Fibroblast of lung (primary cell): Measurements from ENCODE around the gene MBD5. TPM values are rescaled to one million over a fixed set of nuclear protein-coding genes. Genes with fewer than 3 reads are reported as not detected.
A peak's percentile ranks its signal among the peaks of the same experiment; 100 is the strongest.

ENCODE experiments used
- DNase-seq, 2 donors: peaks; one replicate each; pipeline versions ENCODE4 v3.0.0 to v3.0.0-alpha.2; 2010; ENCODE audit warnings: low read depth in 2 of 2
- H2AFZ ChIP-seq: 2 replicates; pipeline ENCODE4 v1.5.1; 2012; ENCODE audit warnings: low read length, control low read depth, inconsistent platforms
- H3K27ac ChIP-seq: 2 replicates; pipeline ENCODE4 v1.5.1; 2011; ENCODE audit warnings: low read length, control low read depth; ENCODE audit not compliant: insufficient read depth
- H3K27me3 ChIP-seq: 2 replicates; pipeline ENCODE4 v1.5.1; 2011; ENCODE audit warnings: mild to moderate bottlenecking, low read length; ENCODE audit not compliant: control insufficient read depth, insufficient read depth
- H3K36me3 ChIP-seq: 2 replicates; pipeline ENCODE4 v1.5.1; 2011; ENCODE audit warnings: low read length; ENCODE audit not compliant: control insufficient read depth, insufficient read depth
- H3K4me1 ChIP-seq: 2 replicates; pipeline ENCODE4 v1.5.1; 2011; ENCODE audit warnings: low read length; ENCODE audit not compliant: control insufficient read depth, insufficient read depth; ENCODE audit errors: extremely low read depth
- H3K4me2 ChIP-seq: 2 replicates; pipeline ENCODE4 v1.5.1; 2011; ENCODE audit warnings: low read length, control low read depth; ENCODE audit not compliant: insufficient read depth; ENCODE audit errors: extremely low read depth
- H3K4me3 ChIP-seq, 4 experiments: fragments of 200-600 bp in 1 of 4; sonication (generic) in 1 of 4; replicated peaks in 1 of 4; 2 replicates each; pipeline ENCODE4 v1.5.1; 2011 to 2016; ENCODE audit warnings: low read length in 4 of 4, low read depth in 3 of 4, mild to moderate bottlenecking in 3 of 4, control low read depth in 2 of 4, inconsistent platforms in 1 of 4, mixed read lengths in 1 of 4; ENCODE audit not compliant: insufficient read depth in 1 of 4; ENCODE audit errors: control extremely low read depth in 1 of 4
- H3K79me2 ChIP-seq: 2 replicates; pipeline ENCODE4 v1.5.1; 2012; ENCODE audit warnings: mild to moderate bottlenecking, low read length, inconsistent platforms; ENCODE audit not compliant: control insufficient read depth, insufficient read depth
- H3K9ac ChIP-seq: 2 replicates; pipeline ENCODE4 v1.5.1; 2011; ENCODE audit warnings: mild to moderate bottlenecking, low read length, control low read depth; ENCODE audit not compliant: insufficient read depth
- H3K9me3 ChIP-seq: 2 replicates; pipeline ENCODE4 v1.5.1; 2012; ENCODE audit warnings: low read depth, low read length; ENCODE audit not compliant: control insufficient read depth, insufficient read depth
- H4K20me1 ChIP-seq: 2 replicates; pipeline ENCODE4 v1.5.1; 2011; ENCODE audit warnings: low read length; ENCODE audit not compliant: control insufficient read depth, insufficient read depth; ENCODE audit errors: extremely low read depth
- CTCF ChIP-seq, 2 donors: IDR thresholded peaks in 1 of 2; conservative IDR thresholded peaks in 1 of 2; 1 replicate in 1 of 2; 2 replicates in 1 of 2; pipeline ENCODE4 v1.5.1; 2011 to 2012; ENCODE audit warnings: low read length in 2 of 2, control low read depth in 1 of 2, inconsistent platforms in 1 of 2, low read depth in 1 of 2, mild to moderate bottlenecking in 1 of 2
- EZH2 ChIP-seq: IDR thresholded peaks from 2 replicates; pipeline ENCODE4 v1.5.1; 2012; ENCODE audit warnings: low read length, control low read depth, mild to moderate bottlenecking; ENCODE audit errors: missing control alignments
- polyA plus RNA-seq, 2 donors: library from polyadenylated mRNA; depleted of rRNA in 1 of 2; stranded (reverse) in 1 of 2; unstranded in 1 of 2; fragments of >200 nt; gene quantifications; 2 replicates each; pipeline ENCODE4 v1.2.1, GENCODE V29; 2011 to 2012; ENCODE audit warnings: missing spikeins in 1 of 2
- total RNA-seq: library from RNA; depleted of rRNA; stranded (reverse); fragments of >200 nt; gene quantifications from 2 replicates; pipeline ENCODE4 v1.2.1, GENCODE V29; 2014

MBD5 gene
- total and polyA plus RNA-seq, 2 donors (not counting 1 experiment from before 2014, with no cell fraction given), result 26.1 to 32.4 TPM

DNA sequence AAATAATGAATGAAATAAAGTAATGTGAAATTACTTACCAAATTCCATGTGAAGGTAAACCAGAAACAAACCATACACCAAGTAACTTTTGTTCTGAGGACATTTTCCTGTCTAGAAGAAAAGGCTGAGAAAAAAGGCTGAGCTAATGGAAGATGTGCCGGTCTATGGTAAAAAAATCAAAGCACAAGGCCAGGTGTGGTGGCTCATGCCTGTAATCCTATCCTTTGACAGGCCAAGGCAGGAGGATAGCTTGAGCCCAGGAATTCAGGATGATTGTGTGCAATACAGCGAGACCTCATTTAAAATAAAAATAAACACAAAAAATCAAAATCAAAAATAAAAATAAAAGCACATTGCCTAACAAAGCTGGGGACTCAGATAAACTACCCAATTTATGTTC lies 7.0 kb upstream of the MBD5 start:
- no peaks in the 10 kb centered on the region for H4K20me1 ChIP-seq
- H3K79me2 ChIP-seq, result peaks cover 64% of the 10 kb centered on the region
- H3K4me2 ChIP-seq, result no peak overlapping the region
- H3K4me3 ChIP-seq, result no peak overlapping the region
- no peaks in the 10 kb centered on the region for H3K36me3 ChIP-seq
- no peak overlapping the region for H3K9ac ChIP-seq
- H3K4me1 ChIP-seq, result no peaks in the 10 kb centered on the region
- no peak for TF ChIP-seq EZH2
- no peak for TF ChIP-seq CTCF (conservative IDR thresholded peaks at IDR 0.05 in 1 of 2, IDR thresholded peaks at IDR 0.05 in 1 of 2; ENCODE audit: low read depth in 1 of 2, low read length in 2 of 2)
- H3K27ac ChIP-seq, result no peak overlapping the region
- no peaks in the 10 kb centered on the region for H3K27me3 ChIP-seq
- no peak overlapping the region for H2AFZ ChIP-seq
- no peaks in the 10 kb centered on the region for H3K9me3 ChIP-seq
- DNase-seq, result no peak

DNA sequence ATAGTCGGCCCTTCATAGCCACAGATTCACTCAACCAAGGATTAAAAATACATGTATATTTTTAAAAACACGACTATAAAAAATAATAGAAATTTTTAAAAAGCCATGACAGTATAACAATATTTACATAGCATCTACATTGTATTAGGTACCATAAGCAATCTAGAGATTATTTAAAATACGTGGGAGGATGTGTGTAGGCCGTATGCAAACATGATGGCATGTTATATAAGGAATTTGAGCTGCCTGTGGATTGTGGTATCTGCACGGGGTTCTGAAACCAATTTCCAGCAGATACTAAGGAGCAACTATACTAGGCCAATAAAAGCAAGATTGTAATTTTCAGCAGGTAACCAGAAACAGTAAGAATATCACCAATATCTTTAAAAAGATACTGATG lies 6.3 kb upstream of the MBD5 start:
- H2AFZ ChIP-seq, result no peak overlapping the region
- no peak overlapping the region for H3K9ac ChIP-seq
- H3K4me1 ChIP-seq, result no peaks in the 10 kb centered on the region
- no peak overlapping the region for H3K27ac ChIP-seq
- TF ChIP-seq CTCF (conservative IDR thresholded peaks at IDR 0.05 in 1 of 2, IDR thresholded peaks at IDR 0.05 in 1 of 2; ENCODE audit: low read depth in 1 of 2, low read length in 2 of 2) (no peak), EZH2 (no peak)
- H3K4me2 ChIP-seq, result no peak overlapping the region
- no peaks in the 10 kb centered on the region for H3K27me3 ChIP-seq
- peaks cover 69% of the 10 kb centered on the region for H3K79me2 ChIP-seq
- H3K4me3 ChIP-seq, result no peak overlapping the region
- H4K20me1 ChIP-seq, result no peaks in the 10 kb centered on the region
- DNase-seq, result no peak
- no peaks in the 10 kb centered on the region for H3K36me3 ChIP-seq
- no peaks in the 10 kb centered on the region for H3K9me3 ChIP-seq

GRCh38 chr2:148020111-148021058 lies 506 bp upstream of the MBD5 start, which contains the start of gene ORC4:
Gene ORC4, minus strand, starts transcription at chr2:148020737. Its CDS starts 44,779 bp downstream, at chr2:147975958.
- peak within 1 kb of the TSS; percentile 77 for H3K9ac ChIP-seq
- DNase-seq, result peak; percentile 99
- peak within 1 kb of the TSS; percentile 69 to 93 (median 91) for H3K4me3 ChIP-seq
- peaks cover 2% of the 10 kb centered on the region for H3K4me1 ChIP-seq
- H3K79me2 ChIP-seq, result peaks cover 86% of the 10 kb centered on the region
- H3K36me3 ChIP-seq, result no peaks in the 10 kb centered on the region
- no peaks in the 10 kb centered on the region for H3K9me3 ChIP-seq
- no peaks in the 10 kb centered on the region for H3K27me3 ChIP-seq
- peak within 1 kb of the TSS; percentile 86 for H3K4me2 ChIP-seq
- peaks cover 2% of the 10 kb centered on the region for H4K20me1 ChIP-seq
- TF ChIP-seq EZH2 (no peak), CTCF (conservative IDR thresholded peaks at IDR 0.05 in 1 of 2, IDR thresholded peaks at IDR 0.05 in 1 of 2; ENCODE audit: low read depth in 1 of 2, low read length in 2 of 2) (peak; percentile 32 to 60)
- peak within 1 kb of the TSS; percentile 94 for H3K27ac ChIP-seq
- peak within 1 kb of the TSS; percentile 100 for H2AFZ ChIP-seq
